GM13977 (cell line): ENCODE data around the gene C20orf173.
"Not testable (repeated sequence)": the region's sequence is repeated elsewhere in the genome, so short reads cannot be mapped to it uniquely, and the experiment has no call there.

Experiments used
- DNase-seq: peaks from one replicate; pipeline ENCODE4 v3.0.0; 2012; ENCODE audit warnings: low spot score
- CTCF ChIP-seq: IDR thresholded peaks from 2 replicates; pipeline ENCODE4 v1.5.1; 2012; ENCODE audit warnings: mild to moderate bottlenecking, control low read depth; ENCODE audit not compliant: insufficient read depth; ENCODE audit errors: extremely low read depth, missing control alignments
- in situ Hi-C: fragments of 300-500 bp; cut with MboI; formaldehyde crosslinking; loops from one replicate; pipeline ENCODE4 v1.12.0; 2022; ENCODE audit warnings: low sequenced_read_pairs, low pct_unique_long_range_greater_than_20kb, mixed read lengths, inconsistent platforms; ENCODE audit not compliant: unreplicated experiment

The C20orf173 gene

GRCh38 chr20:35541118-35541782, 11.8 kb upstream of the C20orf173 start:
- TF ChIP-seq CTCF: no peak
- in situ Hi-C loops: no loop called here
- DNase-seq: no peak

- DNase-seq: no peak
- TF ChIP-seq CTCF: no peak
- in situ Hi-C loops: no loop called here
Observed at GRCh38 chr20:35539756-35540212, 10.3 kb upstream of the C20orf173 start.

GRCh38 chr20:35527122-35527769, 2.2 kb downstream of the C20orf173 start:
- DNase-seq: no peak
- no peak for TF ChIP-seq CTCF
- in situ Hi-C loops: no loop called here

GRCh38 chr20:35525639-35526038, 3.8 kb downstream of the C20orf173 start:
- in situ Hi-C loops: no loop called here
- TF ChIP-seq CTCF: no peak
- no peak for DNase-seq

- TF ChIP-seq CTCF: peak; percentile 47
- in situ Hi-C loops: no loop called here
- DNase-seq: peak; percentile 45
Observed at GRCh38 chr20:35523298-35523888, 6.1 kb downstream of the C20orf173 start.

- no peak for DNase-seq
- in situ Hi-C loops: no loop called here
- no peak for TF ChIP-seq CTCF
Observed at GRCh38 chr20:35518955-35519354, 10.5 kb downstream of the C20orf173 start.

GRCh38 chr20:35517767-35518166, 11.7 kb downstream of the C20orf173 start:
- in situ Hi-C loops, DNase-seq: not testable (repeated sequence)
